Epithelial cell of esophagus (primary cell): ENCODE results near the gene CLDN6.

Experiments
- DNase-seq: peaks from one replicate; pipeline ENCODE4 v3.0.0; 2010; ENCODE audit warnings: low read depth
- H3K4me3 ChIP-seq: 2 replicates; pipeline ENCODE4 v1.5.1; 2011; ENCODE audit warnings: mild to moderate bottlenecking, low read length, control low read depth
- TF ChIP-seq, protein P1 (sequence below): IDR thresholded peaks from 2 replicates; pipeline ENCODE4 v1.5.1; 2011; ENCODE audit warnings: low read depth, mild to moderate bottlenecking, low read length, control low read depth, inconsistent platforms; ENCODE audit not compliant: insufficient read depth; ENCODE audit errors: missing control alignments

The CLDN6 gene

DNA sequence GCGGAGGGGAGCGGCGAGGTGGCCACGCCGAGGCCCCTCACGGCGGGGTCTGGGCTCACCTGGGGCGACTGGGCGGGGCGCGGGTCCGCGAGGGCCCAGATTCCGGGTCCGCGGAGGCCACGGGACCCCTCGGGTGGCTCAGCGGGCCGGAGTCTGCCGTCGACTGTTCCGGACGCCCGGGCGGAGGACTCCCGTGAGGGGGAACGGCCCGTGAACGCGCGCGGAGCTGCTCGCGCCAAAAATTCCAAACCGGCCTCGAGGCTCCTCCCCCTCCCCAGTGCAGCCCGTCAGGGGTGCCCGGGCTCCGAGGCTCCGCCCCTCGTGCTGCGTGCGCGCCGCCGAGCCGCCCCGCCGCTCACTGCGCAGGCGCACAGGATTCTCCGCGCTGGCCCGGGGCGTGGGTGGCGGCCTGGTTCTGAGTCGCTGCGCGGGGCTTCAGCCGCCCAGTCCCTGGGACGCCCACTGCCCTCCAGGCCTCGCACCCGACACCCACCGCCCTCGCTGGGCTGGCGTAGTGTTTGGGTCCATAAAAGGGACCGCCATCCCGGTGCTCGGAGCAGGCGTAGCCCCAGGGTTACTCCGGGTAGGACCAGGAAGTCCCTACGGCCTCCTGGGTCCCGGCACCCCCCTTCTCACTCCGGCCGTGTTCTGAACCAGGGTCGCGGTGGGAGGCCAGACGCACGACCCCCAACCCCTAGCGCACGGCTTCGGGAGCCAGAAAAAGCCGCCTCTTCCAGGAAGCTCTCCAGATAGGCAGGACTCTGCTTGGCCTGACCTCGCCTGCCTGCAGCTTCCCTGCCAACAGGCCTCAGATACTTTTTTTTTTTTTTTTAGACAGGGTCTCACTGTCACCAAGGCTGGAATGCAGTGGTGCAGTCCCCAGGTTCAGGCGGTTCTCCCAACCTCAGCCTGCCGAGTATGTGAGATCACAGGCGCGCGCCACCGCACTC, 37.5 kb downstream of the CLDN6 start, which contains the start of gene PKMYT1:
PKMYT1 (minus strand) TSS at position 220 of the 950 bp plus-strand sequence. CDS start 789 bp downstream, outside the sequence.
- peak; percentile 84 for DNase-seq
- TF ChIP-seq, protein P1, sequence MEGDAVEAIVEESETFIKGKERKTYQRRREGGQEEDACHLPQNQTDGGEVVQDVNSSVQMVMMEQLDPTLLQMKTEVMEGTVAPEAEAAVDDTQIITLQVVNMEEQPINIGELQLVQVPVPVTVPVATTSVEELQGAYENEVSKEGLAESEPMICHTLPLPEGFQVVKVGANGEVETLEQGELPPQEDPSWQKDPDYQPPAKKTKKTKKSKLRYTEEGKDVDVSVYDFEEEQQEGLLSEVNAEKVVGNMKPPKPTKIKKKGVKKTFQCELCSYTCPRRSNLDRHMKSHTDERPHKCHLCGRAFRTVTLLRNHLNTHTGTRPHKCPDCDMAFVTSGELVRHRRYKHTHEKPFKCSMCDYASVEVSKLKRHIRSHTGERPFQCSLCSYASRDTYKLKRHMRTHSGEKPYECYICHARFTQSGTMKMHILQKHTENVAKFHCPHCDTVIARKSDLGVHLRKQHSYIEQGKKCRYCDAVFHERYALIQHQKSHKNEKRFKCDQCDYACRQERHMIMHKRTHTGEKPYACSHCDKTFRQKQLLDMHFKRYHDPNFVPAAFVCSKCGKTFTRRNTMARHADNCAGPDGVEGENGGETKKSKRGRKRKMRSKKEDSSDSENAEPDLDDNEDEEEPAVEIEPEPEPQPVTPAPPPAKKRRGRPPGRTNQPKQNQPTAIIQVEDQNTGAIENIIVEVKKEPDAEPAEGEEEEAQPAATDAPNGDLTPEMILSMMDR = no peak
- peak within 1 kb of the TSS; percentile 77 for H3K4me3 ChIP-seq

DNA sequence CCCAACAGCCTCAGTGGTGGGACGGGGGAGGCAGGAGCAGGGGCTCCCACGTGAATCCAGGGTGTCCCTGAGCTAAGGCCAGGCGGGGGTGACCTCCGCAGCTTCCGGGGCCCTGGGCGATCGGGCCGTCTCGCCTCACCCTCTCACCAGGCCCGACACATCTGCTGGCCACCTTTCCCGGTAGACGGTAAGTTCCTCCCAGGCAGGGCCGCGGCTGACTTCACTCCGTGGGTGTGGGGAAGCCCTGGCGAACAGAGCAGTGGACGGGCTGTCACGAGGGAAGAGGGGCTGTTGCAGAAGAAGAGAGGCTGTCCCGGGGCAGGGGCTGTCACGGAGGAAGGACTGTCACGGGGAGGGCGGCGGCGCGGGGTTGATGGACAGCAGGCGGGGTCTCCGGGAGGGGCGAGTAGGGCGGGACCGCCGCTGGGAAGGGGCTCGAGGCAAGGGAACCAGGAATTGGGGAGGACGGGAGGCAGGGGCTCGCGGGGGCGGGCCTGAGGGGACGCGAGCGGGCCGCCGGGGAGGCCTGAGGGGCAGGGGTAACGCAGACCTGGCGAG, 38.2 kb downstream of the CLDN6 start:
- H3K4me3 ChIP-seq = peak overlapping the region; percentile 77
- TF ChIP-seq, protein P1 = no peak
- no peak for DNase-seq

GRCh38 chr16:2977440-2977839, 40.5 kb downstream of the CLDN6 start:
- H3K4me3 ChIP-seq = no peak overlapping the region
- DNase-seq = no peak
- TF ChIP-seq, protein P1 = no peak

GRCh38 chr16:2976673-2977072, 41.3 kb downstream of the CLDN6 start:
- no peak overlapping the region for H3K4me3 ChIP-seq
- TF ChIP-seq, protein P1 = no peak
- no peak for DNase-seq

- DNase-seq = no peak
- TF ChIP-seq, protein P1 = no peak
- H3K4me3 ChIP-seq = no peak overlapping the region
These were observed 41.8 kb downstream of the CLDN6 start for GRCh38 chr16:2976201-2976600.

GRCh38 chr16:2975161-2975795, 42.7 kb downstream of the CLDN6 start:
- no peak for DNase-seq
- H3K4me3 ChIP-seq = no peak overlapping the region

More at GRCh38 chr16:2975161-2975795, 42.7 kb downstream of the CLDN6 start:
- TF ChIP-seq, protein P1 = no peak
